HEK293 (cell line): ENCODE data around the gene LEFTY1.

Experiments
- CTCF ChIA-PET: fragments of 350-600 bp; formaldehyde crosslinking; extraction: SDS; loops from one replicate; lab custom pipeline; 2021; ENCODE audit warnings: antibody characterized with exemption; lab: Yijun Ruan, JAX
- POLR2A ChIA-PET: fragments of 300-600 bp; formaldehyde crosslinking; extraction: SDS; loops from one replicate; lab custom pipeline; 2020; ENCODE audit warnings: antibody characterized with exemption, inconsistent platforms; lab: Yijun Ruan, JAX
- H3K27ac ChIP-seq: fragments of 200-500 bp; sonication (Bioruptor generic); 2 replicates; pipeline ENCODE4 v1.5.1; 2014; ENCODE audit warnings: low read depth, low read length, control low read depth, inconsistent platforms; ENCODE audit errors: extremely low read depth
- H3K36me3 ChIP-seq, 2 experiments: fragments of 200-500 bp in 1 of 2; sonication (Bioruptor generic) in 1 of 2; 1 replicate in 1 of 2; 2 replicates in 1 of 2; pipeline ENCODE4 v1.5.1; 2014 to 2017; ENCODE audit warnings: inconsistent platforms in 2 of 2, low read length in 2 of 2; ENCODE audit not compliant: control insufficient read depth in 2 of 2, insufficient read depth in 1 of 2
- H3K4me1 ChIP-seq: fragments of 200-500 bp; sonication (Bioruptor generic); 2 replicates; pipeline ENCODE4 v1.5.1; 2014; ENCODE audit warnings: mild to moderate bottlenecking, low read length, inconsistent platforms; ENCODE audit not compliant: control insufficient read depth, insufficient read depth
- H3K4me3 ChIP-seq: 2 replicates; pipeline ENCODE4 v1.5.1; 2011; ENCODE audit warnings: low read depth, mild to moderate bottlenecking, control low read depth, low read length, moderate library complexity
- H3K9me3 ChIP-seq: fragments of 200-500 bp; sonication (Bioruptor generic); 2 replicates; pipeline ENCODE4 v1.5.1; 2014; ENCODE audit warnings: low read depth, low read length, inconsistent platforms; ENCODE audit not compliant: control insufficient read depth, insufficient read depth
- EGR2 ChIP-seq: fragments of 450-650 bp; formaldehyde crosslinking; IDR thresholded peaks from 2 replicates; pipeline ENCODE4 v1.5.1; 2016; ENCODE audit warnings: low read depth, missing biosample characterization, missing genetic modification characterization
- GLI2 ChIP-seq: fragments of 450-650 bp; formaldehyde crosslinking; IDR thresholded peaks from 2 replicates; pipeline ENCODE4; 2017; ENCODE audit warnings: missing biosample characterization, missing genetic modification characterization, low read depth, borderline replicate concordance
- IKZF3 ChIP-seq: fragments of 450-650 bp; IDR thresholded peaks from 2 replicates; pipeline ENCODE4 v1.5.0; 2018; ENCODE audit warnings: missing biosample characterization, mild to moderate bottlenecking, missing genetic modification characterization, moderate library complexity
- KLF8 ChIP-seq: fragments of 450-650 bp; formaldehyde crosslinking; IDR thresholded peaks from 2 replicates; pipeline ENCODE4 v1.5.1; 2016; ENCODE audit warnings: missing biosample characterization, missing genetic modification characterization
- OSR2 ChIP-seq: fragments of 450-650 bp; formaldehyde crosslinking; IDR thresholded peaks from 2 replicates; pipeline ENCODE4 v1.5.1; 2016; ENCODE audit warnings: missing biosample characterization, missing genetic modification characterization
- ZBTB20 ChIP-seq: fragments of 450-650 bp; formaldehyde crosslinking; IDR thresholded peaks from 2 replicates; pipeline ENCODE4 v1.5.1; 2016; ENCODE audit warnings: missing biosample characterization, missing genetic modification characterization
- ZBTB8A ChIP-seq: fragments of 450-650 bp; formaldehyde crosslinking; IDR thresholded peaks from 2 replicates; pipeline ENCODE4 v1.5.1; 2016; ENCODE audit warnings: missing biosample characterization, missing genetic modification characterization
- ZNF112 ChIP-seq: fragments of 450-650 bp; formaldehyde crosslinking; IDR thresholded peaks from 2 replicates; pipeline ENCODE4 v1.5.0; 2017; ENCODE audit warnings: missing biosample characterization, missing genetic modification characterization
- ZNF121 ChIP-seq: fragments of 450-650 bp; formaldehyde crosslinking; IDR thresholded peaks from 2 replicates; pipeline ENCODE4 v1.5.1; 2016; ENCODE audit warnings: missing biosample characterization, missing genetic modification characterization
- ZNF140 ChIP-seq: fragments of 450-650 bp; formaldehyde crosslinking; IDR thresholded peaks from 2 replicates; pipeline ENCODE4 v1.5.1; 2016; ENCODE audit warnings: missing biosample characterization, missing genetic modification characterization
- ZNF155 ChIP-seq: fragments of 450-650 bp; formaldehyde crosslinking; IDR thresholded peaks from 2 replicates; pipeline ENCODE4 v1.5.1; 2016; ENCODE audit warnings: missing biosample characterization, missing genetic modification characterization
- ZNF2 ChIP-seq: fragments of 450-650 bp; formaldehyde crosslinking; IDR thresholded peaks from 2 replicates; pipeline ENCODE4 v1.5.1; 2016; ENCODE audit warnings: missing biosample characterization, missing genetic modification characterization
- ZNF223 ChIP-seq: fragments of 450-650 bp; formaldehyde crosslinking; IDR thresholded peaks from 2 replicates; pipeline ENCODE4 v1.5.1; 2016; ENCODE audit warnings: missing biosample characterization, missing genetic modification characterization
- ZNF266 ChIP-seq: fragments of 450-650 bp; formaldehyde crosslinking; IDR thresholded peaks from 2 replicates; pipeline ENCODE4 v1.5.1; 2016; ENCODE audit warnings: missing biosample characterization, missing genetic modification characterization, low read depth
- ZNF324 ChIP-seq: fragments of 450-650 bp; formaldehyde crosslinking; IDR thresholded peaks from 2 replicates; pipeline ENCODE4 v1.5.1; 2016; ENCODE audit warnings: missing biosample characterization, missing genetic modification characterization
- ZNF426 ChIP-seq: fragments of 450-650 bp; formaldehyde crosslinking; IDR thresholded peaks from 2 replicates; pipeline ENCODE4 v1.5.1; 2017; ENCODE audit warnings: missing biosample characterization, missing genetic modification characterization, mild to moderate bottlenecking, inconsistent platforms, moderate library complexity
- ZNF501 ChIP-seq: fragments of 450-650 bp; formaldehyde crosslinking; IDR thresholded peaks from 2 replicates; pipeline ENCODE4 v1.5.1; 2016; ENCODE audit warnings: missing biosample characterization, missing genetic modification characterization
- ZNF571 ChIP-seq: fragments of 450-650 bp; formaldehyde crosslinking; IDR thresholded peaks from 2 replicates; pipeline ENCODE4 v1.5.0; 2017; ENCODE audit warnings: missing biosample characterization, missing genetic modification characterization
- ZNF585B ChIP-seq: fragments of 450-650 bp; formaldehyde crosslinking; IDR thresholded peaks from 2 replicates; pipeline ENCODE4 v1.5.1; 2016; ENCODE audit warnings: missing biosample characterization, missing genetic modification characterization
- ZNF610 ChIP-seq: fragments of 450-650 bp; formaldehyde crosslinking; IDR thresholded peaks from 2 replicates; pipeline ENCODE4 v1.5.1; 2016; ENCODE audit warnings: missing biosample characterization, missing genetic modification characterization, borderline replicate concordance
- ZNF624 ChIP-seq: fragments of 450-650 bp; formaldehyde crosslinking; IDR thresholded peaks from 2 replicates; pipeline ENCODE4 v1.5.1; 2017; ENCODE audit warnings: missing biosample characterization, missing genetic modification characterization
- ZNF654 ChIP-seq: fragments of 450-650 bp; formaldehyde crosslinking; IDR thresholded peaks from 2 replicates; pipeline ENCODE4 v1.5.1; 2016; ENCODE audit warnings: low read depth, missing biosample characterization, missing genetic modification characterization
- ZNF843 ChIP-seq: fragments of 450-650 bp; formaldehyde crosslinking; IDR thresholded peaks from 2 replicates; pipeline ENCODE4 v1.5.1; 2016; ENCODE audit warnings: missing biosample characterization, missing genetic modification characterization
- TF ChIP-seq, protein P1 (sequence below): fragments of 450-650 bp; formaldehyde crosslinking; IDR thresholded peaks from 2 replicates; pipeline ENCODE4 v1.5.1; 2016; ENCODE audit warnings: missing biosample characterization, missing genetic modification characterization
- TF ChIP-seq, protein P2 (sequence below): fragments of 450-650 bp; formaldehyde crosslinking; conservative IDR thresholded peaks from 2 replicates; pipeline ENCODE4 v1.5.1; 2016; ENCODE audit warnings: low read depth, missing biosample characterization, missing genetic modification characterization

Gene LEFTY1

DNA sequence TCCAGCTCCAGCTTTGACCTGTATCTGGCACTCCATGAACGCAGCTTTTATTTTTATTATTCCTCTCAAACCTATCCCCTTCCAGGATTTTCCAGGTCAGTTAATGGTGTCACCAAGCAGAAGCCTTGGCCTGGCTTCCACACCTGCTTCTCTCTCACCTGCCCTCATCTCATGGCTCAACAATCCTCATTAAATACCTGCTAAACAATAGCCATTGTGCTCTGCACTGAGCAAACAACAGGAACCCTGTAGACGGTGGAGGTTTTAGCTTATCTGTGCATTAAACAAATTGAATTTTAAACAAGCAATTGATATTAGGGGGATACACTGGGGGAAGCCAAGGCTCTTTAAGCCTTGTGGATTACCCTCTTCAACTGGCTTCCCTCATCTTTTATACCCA, 19.8 kb upstream of the LEFTY1 start:
- H3K36me3 ChIP-seq: no peaks in the 10 kb centered on the region
- H3K4me1 ChIP-seq: no peaks in the 10 kb centered on the region
- ChIA-PET CTCF (interaction anchor here (0.5 to 9.1 kb wide), 10 partner anchors 11 to 438 kb away, joined by 3 to 84 read pairs (median 4); partner anchors contain the start of genes EPHX1 and TMEM63A), POLR2A (interaction anchor here (0.7 to 0.8 kb wide), 2 partner anchors 15 to 28 kb away, joined by 3 read pairs; partner anchors contain the start of gene PYCR2)
- H3K27ac ChIP-seq: no peak overlapping the region
- TF ChIP-seq OSR2 (tag by site-specific recombination): no peak
- no peak for TF ChIP-seq ZBTB20 (tag by site-specific recombination)
- no peak for TF ChIP-seq ZNF140 (tag by site-specific recombination)
- TF ChIP-seq ZNF223 (tag by site-specific recombination): no peak
- H3K4me3 ChIP-seq: no peak overlapping the region
- H3K9me3 ChIP-seq: no peaks in the 10 kb centered on the region

DNA sequence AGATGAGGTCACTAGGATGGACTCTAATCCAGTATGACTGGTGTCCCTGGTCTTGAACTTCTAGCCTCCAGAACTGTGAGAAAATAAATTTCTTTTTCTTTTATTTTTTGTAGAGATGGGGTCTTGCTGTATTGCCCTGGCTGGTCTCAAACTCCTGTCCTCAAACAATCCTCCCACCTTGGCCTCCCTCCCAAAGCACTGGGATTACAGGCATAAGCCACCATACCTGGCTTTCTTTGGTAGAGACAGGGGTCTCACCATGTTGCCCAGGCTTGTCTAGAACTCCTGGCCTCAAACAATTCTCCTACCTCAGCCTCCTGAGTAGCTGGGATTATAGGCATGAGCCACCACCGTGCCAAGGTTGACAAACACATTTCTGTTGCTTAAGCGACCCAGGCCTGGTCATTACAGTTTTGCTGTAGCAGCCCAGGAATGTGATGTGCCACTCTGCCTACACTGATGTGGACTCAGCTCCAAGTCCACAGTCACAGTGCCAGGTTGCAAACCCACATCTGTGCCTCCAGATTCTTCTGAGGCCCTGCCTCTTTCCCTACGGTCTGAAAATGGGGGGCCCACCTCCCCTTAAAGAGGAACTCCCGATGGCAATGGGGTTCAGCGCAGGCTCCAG, 19.2 kb upstream of the LEFTY1 start:
- Histone ChIP-seq H3K27ac (no peak overlapping the region), H3K36me3 (no peaks in the 10 kb centered on the region), H3K4me3 (no peak overlapping the region)
- TF ChIP-seq ZNF426: no peak
- TF ChIP-seq ZNF610 (tag by site-specific recombination): no peak
- TF ChIP-seq, protein P1, sequence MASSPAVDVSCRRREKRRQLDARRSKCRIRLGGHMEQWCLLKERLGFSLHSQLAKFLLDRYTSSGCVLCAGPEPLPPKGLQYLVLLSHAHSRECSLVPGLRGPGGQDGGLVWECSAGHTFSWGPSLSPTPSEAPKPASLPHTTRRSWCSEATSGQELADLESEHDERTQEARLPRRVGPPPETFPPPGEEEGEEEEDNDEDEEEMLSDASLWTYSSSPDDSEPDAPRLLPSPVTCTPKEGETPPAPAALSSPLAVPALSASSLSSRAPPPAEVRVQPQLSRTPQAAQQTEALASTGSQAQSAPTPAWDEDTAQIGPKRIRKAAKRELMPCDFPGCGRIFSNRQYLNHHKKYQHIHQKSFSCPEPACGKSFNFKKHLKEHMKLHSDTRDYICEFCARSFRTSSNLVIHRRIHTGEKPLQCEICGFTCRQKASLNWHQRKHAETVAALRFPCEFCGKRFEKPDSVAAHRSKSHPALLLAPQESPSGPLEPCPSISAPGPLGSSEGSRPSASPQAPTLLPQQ (tag by site-specific recombination): peak; percentile 60; the same call in 1 of the 2 replicates
- TF ChIP-seq ZNF121 (tag by site-specific recombination): peak; percentile 97
- TF ChIP-seq, protein P2, sequence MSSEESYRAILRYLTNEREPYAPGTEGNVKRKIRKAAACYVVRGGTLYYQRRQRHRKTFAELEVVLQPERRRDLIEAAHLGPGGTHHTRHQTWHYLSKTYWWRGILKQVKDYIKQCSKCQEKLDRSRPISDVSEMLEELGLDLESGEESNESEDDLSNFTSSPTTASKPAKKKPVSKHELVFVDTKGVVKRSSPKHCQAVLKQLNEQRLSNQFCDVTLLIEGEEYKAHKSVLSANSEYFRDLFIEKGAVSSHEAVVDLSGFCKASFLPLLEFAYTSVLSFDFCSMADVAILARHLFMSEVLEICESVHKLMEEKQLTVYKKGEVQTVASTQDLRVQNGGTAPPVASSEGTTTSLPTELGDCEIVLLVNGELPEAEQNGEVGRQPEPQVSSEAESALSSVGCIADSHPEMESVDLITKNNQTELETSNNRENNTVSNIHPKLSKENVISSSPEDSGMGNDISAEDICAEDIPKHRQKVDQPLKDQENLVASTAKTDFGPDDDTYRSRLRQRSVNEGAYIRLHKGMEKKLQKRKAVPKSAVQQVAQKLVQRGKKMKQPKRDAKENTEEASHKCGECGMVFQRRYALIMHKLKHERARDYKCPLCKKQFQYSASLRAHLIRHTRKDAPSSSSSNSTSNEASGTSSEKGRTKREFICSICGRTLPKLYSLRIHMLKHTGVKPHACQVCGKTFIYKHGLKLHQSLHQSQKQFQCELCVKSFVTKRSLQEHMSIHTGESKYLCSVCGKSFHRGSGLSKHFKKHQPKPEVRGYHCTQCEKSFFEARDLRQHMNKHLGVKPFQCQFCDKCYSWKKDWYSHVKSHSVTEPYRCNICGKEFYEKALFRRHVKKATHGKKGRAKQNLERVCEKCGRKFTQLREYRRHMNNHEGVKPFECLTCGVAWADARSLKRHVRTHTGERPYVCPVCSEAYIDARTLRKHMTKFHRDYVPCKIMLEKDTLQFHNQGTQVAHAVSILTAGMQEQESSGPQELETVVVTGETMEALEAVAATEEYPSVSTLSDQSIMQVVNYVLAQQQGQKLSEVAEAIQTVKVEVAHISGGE (tag by site-specific recombination): no peak
- no peak for TF ChIP-seq EGR2 (tag by site-specific recombination)
- no peak for TF ChIP-seq IKZF3
- no peak for TF ChIP-seq ZNF266 (tag by site-specific recombination)
- no peak for TF ChIP-seq ZNF155 (tag by site-specific recombination)
- TF ChIP-seq, all 188 proteins: peak for 2
- no peaks in the 10 kb centered on the region for H3K9me3 ChIP-seq
- CTCF ChIA-PET: interaction anchor here (0.5 to 9.1 kb wide), 8 partner anchors 12 to 438 kb away, joined by 3 to 84 read pairs (median 4); partner anchors contain the start of genes EPHX1 and TMEM63A
- H3K4me1 ChIP-seq: no peaks in the 10 kb centered on the region
- POLR2A ChIA-PET: interaction anchor here (0.8 kb wide), 1 partner anchor 16 kb away, joined by 3 read pairs; the partner anchor contains the start of gene PYCR2

DNA sequence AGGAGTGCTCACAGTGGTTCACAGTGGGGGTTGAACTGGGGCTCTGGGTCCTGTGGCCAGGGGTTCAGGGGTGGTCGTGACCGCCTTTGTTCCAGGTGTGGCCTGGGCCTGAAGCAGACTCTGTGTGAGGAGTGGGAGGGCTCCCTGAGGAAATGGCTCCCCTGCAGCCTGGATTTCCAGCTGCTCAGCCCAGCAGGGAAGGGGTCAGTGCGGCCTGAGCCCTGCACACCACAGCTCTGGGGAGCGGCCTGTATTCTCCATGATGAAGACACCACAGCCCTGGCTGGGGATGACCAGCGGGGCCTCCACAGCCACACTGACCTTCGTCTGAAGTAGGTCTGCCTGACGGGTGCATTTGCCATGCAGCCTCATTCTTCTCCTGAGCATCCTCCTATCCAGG, 18.4 kb upstream of the LEFTY1 start:
- Histone ChIP-seq H3K27ac (no peak overlapping the region), H3K4me3 (no peak overlapping the region), H3K9me3 (no peaks in the 10 kb centered on the region), H3K36me3 (no peaks in the 10 kb centered on the region), H3K4me1 (no peaks in the 10 kb centered on the region)
- ChIA-PET POLR2A (no interaction called here), CTCF (interaction anchor here (2.9 kb wide), 1 partner anchor 433 kb away, joined by 18 read pairs; no protein-coding TSS in a partner anchor)
- TF ChIP-seq, protein P1 (tag by site-specific recombination): no peak
- TF ChIP-seq ZBTB8A (tag by site-specific recombination) (no peak), ZNF624 (no peak), ZNF654 (tag by site-specific recombination) (no peak), ZNF571 (no peak), ZNF112 (tag by site-specific recombination) (no peak), ZNF843 (tag by site-specific recombination) (no peak), KLF8 (tag by site-specific recombination) (no peak), GLI2 (no peak), ZNF610 (tag by site-specific recombination) (no peak), ZNF585B (no peak), ZNF501 (tag by site-specific recombination) (no peak), ZNF2 (tag by site-specific recombination) (no peak), ZNF324 (tag by site-specific recombination) (no peak)
